ENCODE data around the gene PPP1R27.

PPP1R27 gene

DNA sequence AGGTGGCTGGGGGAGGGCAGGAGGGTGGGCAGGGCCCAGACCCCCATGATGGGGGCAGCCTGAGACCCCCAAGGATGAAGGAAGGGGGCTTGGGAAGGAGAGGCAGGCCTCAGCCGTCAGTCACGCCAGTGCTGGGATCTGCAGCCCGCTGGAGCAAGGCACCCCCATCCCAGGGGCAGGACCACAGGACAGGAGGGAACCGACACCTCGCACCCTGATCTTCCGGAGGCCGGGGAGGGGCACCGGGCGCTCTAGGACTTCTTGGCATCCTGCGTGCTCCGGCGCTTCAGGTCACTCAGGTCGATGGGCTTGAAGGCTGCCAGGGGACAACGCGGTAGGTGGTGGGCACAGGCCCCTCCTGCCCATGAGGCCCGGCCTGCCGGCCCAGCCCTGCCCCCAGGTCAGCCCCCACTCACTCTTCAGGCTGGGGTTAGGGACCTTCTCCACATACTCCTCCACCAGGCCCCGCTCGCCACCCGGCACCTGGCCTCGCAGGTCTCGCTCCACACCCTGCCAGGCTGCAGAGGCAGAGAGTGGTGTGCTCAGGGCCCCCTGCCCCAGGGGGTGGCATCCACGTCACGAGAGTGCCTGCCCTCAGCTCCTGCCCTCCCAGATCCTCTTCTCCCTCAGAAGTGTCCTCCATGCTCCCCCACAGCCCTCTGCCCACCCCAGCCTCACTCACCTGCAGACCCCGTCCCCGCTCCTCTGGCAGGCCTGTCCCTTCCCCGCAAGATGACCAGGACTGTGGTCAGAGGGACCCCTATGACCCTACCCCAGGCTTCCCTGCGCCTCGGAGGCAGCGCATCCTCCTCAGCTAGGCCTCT is 11.6 kb downstream of the PPP1R27 start:
- H3K4me1 Mint-ChIP-seq (ENCODE audit: low read depth): no peaks in the 10 kb centered on the region
- H3K36me3 Mint-ChIP-seq: peaks cover 2% of the 10 kb centered on the region
- no peaks in the 10 kb centered on the region for H3K9me3 Mint-ChIP-seq (ENCODE audit: low read depth)
- no peak overlapping the region for H3K4me3 Mint-ChIP-seq
- peaks cover 2% of the 10 kb centered on the region for H3K27me3 Mint-ChIP-seq
- H3K27ac Mint-ChIP-seq: no peak overlapping the region

- no peaks in the 10 kb centered on the region for H3K4me1 Mint-ChIP-seq (ENCODE audit: low read depth)
- H3K4me3 Mint-ChIP-seq: no peak overlapping the region
- H3K9me3 Mint-ChIP-seq (ENCODE audit: low read depth): no peaks in the 10 kb centered on the region
- peaks cover 2% of the 10 kb centered on the region for H3K27me3 Mint-ChIP-seq
- H3K36me3 Mint-ChIP-seq: peaks cover 2% of the 10 kb centered on the region
- no peak overlapping the region for H3K27ac Mint-ChIP-seq
Measured at GRCh38 chr17:81822312-81822637, 12.6 kb downstream of the PPP1R27 start.

DNA sequence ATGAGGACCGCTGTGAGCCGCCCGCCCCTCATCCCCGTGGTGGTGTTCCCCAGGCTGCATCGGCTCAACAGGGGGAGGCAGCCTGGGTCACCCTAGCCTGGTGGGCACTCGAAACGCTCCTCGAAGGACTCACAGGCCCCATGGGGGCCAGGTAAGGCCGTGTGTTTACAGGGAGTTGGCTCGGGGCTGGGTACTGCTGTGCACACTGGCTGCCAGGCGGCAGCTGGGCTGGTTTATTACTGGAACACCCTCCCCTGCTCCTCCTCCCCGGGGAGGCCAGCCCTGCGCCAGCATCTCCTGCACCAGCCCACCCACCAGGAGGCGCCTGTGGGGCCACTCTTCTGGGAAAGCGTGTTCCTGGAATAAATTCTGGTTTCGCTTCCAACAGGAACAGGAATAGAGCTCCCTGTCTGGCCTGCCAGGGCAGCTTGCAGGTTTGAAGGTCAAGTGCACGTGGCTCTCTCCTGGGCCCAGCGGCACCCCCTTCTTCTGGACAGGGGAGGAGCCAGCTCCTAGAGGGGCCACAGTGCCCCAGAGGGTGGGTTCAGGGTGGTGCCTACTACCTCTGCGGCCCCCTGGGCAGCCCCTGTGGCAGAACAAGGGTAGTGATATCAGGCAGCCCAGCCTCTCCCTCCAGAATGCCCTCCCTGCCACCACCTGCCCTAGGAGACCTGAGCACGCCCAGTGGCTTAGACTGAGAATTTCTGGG is 13.1 kb downstream of the PPP1R27 start:
- H3K9me3 Mint-ChIP-seq (ENCODE audit: low read depth): no peaks in the 10 kb centered on the region
- H3K4me3 Mint-ChIP-seq: no peak overlapping the region
- H3K27me3 Mint-ChIP-seq: peaks cover 4% of the 10 kb centered on the region
- H3K4me1 Mint-ChIP-seq (ENCODE audit: low read depth): no peaks in the 10 kb centered on the region
- H3K36me3 Mint-ChIP-seq: peaks cover 2% of the 10 kb centered on the region
- no peak overlapping the region for H3K27ac Mint-ChIP-seq

DNA sequence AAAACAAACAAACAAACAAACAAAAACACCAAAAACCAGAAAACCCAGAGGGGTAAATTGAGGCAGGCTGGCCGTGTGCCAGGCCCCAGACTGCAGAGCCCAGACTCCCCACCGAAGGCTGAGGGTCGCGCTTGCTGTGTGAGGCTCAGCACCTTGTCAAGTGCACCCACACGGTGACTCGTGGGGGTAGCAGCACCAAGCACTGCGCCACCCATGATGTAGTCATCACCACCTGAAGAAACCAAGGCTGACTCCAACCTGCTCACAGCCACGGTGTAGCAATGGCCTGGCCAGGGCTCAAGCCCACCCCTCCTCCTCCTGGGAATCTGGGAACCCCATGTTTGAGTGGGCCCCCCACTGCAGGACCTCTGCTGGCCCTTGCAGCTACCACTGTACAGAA is 13.7 kb downstream of the PPP1R27 start:
- Mint-ChIP-seq H3K27me3 (peaks cover 5% of the 10 kb centered on the region), H3K9me3 (ENCODE audit: low read depth) (no peaks in the 10 kb centered on the region)

DNA sequence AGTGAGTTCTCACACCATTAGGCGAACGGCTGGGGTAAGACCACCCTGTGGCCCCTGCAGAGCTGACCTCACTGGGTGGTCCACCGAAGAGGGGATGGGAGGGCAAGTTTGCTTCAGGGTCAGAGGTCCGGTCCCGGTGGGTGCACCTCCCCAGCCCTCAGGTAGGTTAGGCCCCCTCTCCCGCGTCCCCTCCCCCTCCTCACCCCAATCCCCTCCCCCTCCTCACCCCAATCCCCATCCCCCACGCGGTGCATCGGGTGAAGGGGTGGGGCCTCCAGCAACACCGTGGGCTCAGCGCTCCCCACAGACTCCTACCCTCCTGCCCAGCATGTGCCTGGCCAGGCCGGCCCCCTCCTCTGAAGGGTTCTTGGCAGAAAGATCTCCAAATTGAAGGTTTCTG is 15.1 kb downstream of the PPP1R27 start:
- H3K4me1 Mint-ChIP-seq (ENCODE audit: low read depth): no peaks in the 10 kb centered on the region
- H3K36me3 Mint-ChIP-seq: peaks cover 2% of the 10 kb centered on the region
- no peak overlapping the region for H3K27ac Mint-ChIP-seq
- no peak overlapping the region for H3K4me3 Mint-ChIP-seq
- no peaks in the 10 kb centered on the region for H3K9me3 Mint-ChIP-seq (ENCODE audit: low read depth)
- peaks cover 7% of the 10 kb centered on the region for H3K27me3 Mint-ChIP-seq

More for the DNA sequence above, 13.7 kb downstream of the PPP1R27 start:
- Mint-ChIP-seq H3K36me3 (peaks cover 2% of the 10 kb centered on the region), H3K4me3 (no peak overlapping the region), H3K4me1 (ENCODE audit: low read depth) (no peaks in the 10 kb centered on the region), H3K27ac (no peak overlapping the region)

- Mint-ChIP-seq H3K36me3 (no peaks in the 10 kb centered on the region), H3K4me1 (ENCODE audit: low read depth) (no peaks in the 10 kb centered on the region), H3K4me3 (no peak overlapping the region), H3K27me3 (peaks cover 7% of the 10 kb centered on the region), H3K9me3 (ENCODE audit: low read depth) (no peaks in the 10 kb centered on the region), H3K27ac (no peak overlapping the region)
Measured at GRCh38 chr17:81817758-81818147, 17.1 kb downstream of the PPP1R27 start.

- Mint-ChIP-seq H3K27ac (no peak overlapping the region), H3K4me1 (ENCODE audit: low read depth) (no peaks in the 10 kb centered on the region), H3K9me3 (ENCODE audit: low read depth) (no peaks in the 10 kb centered on the region), H3K36me3 (no peaks in the 10 kb centered on the region), H3K4me3 (no peak overlapping the region), H3K27me3 (peaks cover 7% of the 10 kb centered on the region)
Measured at GRCh38 chr17:81815646-81815986, 19.2 kb downstream of the PPP1R27 start.

DNA sequence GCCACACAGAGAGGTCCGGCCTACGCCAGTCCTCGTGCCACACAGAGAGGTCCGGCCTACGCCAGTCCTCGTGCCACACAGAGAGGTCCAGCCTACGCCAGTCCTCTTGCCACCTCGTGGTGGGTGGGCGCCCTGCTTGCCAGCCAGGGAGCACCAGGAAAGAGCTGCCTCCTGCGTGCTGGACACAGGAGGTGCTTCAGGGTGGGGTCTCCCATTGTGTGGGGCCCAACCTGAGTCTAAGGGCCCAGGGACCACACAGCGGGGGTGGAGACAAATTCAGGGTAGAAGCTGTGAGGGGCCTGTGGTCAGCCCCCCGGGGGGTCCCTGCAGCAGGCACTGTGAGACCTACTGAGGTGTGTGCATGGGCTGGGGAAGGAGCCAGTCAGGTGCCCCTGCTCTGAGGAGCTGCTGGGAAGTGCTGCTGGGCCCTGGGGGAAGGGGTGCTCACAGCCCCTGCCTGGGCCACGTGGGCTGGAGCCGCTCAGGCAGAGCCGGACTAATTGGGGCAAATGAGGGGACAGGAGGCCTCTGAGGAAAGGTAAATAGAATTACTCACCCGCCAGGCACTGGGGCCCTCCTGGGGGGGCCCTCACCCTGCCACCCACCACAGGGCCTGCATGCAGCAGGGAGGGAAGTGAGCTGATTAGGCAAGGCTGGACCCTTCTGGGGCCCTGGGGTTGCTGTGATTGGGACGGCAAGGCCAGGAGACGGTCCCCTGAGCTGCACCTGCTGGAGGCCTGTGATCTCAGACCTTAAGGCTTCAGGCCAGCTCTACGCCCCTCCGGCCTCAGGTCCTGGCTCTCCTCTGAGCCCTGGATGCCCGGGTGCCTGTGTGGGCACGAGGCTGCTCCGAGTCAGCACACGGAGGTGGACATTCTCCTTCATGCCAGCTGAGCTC is 19.9 kb downstream of the PPP1R27 start:
- Mint-ChIP-seq H3K9me3 (ENCODE audit: low read depth) (no peaks in the 10 kb centered on the region), H3K27ac (no peak overlapping the region), H3K4me1 (ENCODE audit: low read depth) (no peaks in the 10 kb centered on the region), H3K27me3 (peaks cover 10% of the 10 kb centered on the region), H3K36me3 (no peaks in the 10 kb centered on the region), H3K4me3 (no peak overlapping the region)

DNA sequence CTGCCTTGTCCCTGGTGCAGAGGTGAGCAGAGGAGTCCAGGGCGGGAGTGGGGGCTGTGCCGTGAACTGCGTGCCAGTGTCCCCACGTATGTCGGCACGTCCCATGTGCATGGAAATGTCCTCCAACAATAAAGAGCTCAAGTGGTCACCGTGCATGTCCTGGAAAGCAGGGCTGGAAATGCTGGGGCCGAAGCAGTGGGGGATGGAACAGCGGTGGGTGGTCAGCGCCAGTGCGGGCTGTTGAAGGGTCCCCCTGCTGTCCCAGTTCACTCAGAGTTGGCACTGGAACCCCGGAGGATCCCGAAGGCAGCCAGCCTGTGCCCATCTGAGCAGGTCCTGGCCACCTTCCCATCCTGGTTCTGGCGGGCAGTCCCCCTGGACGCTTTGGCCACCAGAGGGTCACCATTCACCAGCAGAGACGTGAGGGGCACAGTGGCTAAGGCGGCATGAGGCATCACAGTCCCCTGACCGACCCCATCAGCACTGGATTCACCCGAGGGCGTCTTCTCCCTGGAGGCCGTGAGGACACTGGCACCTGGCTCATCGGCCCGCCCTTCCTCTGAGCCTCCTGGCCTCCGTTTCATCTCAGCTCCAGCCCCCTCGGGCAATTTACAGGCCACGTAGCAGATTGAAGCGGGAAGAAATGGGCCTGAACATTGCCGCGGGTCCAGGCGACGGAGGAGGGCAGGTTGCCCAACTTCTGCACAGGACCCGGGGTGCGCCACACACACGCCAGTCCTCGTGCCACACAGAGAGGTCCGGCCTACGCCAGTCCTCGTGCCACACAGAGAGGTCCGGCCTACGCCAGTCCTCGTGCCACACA is 20.8 kb downstream of the PPP1R27 start:
- Mint-ChIP-seq H3K36me3 (no peaks in the 10 kb centered on the region), H3K27ac (no peak overlapping the region), H3K27me3 (peaks cover 13% of the 10 kb centered on the region), H3K4me3 (no peak overlapping the region), H3K9me3 (ENCODE audit: low read depth) (no peaks in the 10 kb centered on the region), H3K4me1 (ENCODE audit: low read depth) (no peaks in the 10 kb centered on the region)

DNA sequence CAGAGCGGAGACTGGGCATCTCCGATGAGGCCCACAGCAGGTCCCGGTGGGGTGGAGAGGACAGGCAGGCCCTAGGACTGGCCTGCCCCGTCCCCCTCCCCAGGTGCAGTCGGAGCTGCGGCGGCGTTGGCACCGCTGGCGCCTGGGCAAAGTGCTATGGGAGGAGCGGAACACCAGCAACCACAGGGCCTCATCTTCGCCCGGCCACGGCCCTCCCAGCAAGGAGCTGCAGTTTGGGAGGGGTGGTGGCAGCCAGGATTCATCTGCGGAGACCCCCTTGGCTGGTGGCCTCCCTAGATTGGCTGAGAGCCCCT is 21.5 kb downstream of the PPP1R27 start:
- Mint-ChIP-seq H3K27me3 (peaks cover 13% of the 10 kb centered on the region), H3K9me3 (ENCODE audit: low read depth) (no peaks in the 10 kb centered on the region), H3K27ac (no peak overlapping the region), H3K4me1 (ENCODE audit: low read depth) (no peaks in the 10 kb centered on the region), H3K4me3 (no peak overlapping the region), H3K36me3 (no peaks in the 10 kb centered on the region)

DNA sequence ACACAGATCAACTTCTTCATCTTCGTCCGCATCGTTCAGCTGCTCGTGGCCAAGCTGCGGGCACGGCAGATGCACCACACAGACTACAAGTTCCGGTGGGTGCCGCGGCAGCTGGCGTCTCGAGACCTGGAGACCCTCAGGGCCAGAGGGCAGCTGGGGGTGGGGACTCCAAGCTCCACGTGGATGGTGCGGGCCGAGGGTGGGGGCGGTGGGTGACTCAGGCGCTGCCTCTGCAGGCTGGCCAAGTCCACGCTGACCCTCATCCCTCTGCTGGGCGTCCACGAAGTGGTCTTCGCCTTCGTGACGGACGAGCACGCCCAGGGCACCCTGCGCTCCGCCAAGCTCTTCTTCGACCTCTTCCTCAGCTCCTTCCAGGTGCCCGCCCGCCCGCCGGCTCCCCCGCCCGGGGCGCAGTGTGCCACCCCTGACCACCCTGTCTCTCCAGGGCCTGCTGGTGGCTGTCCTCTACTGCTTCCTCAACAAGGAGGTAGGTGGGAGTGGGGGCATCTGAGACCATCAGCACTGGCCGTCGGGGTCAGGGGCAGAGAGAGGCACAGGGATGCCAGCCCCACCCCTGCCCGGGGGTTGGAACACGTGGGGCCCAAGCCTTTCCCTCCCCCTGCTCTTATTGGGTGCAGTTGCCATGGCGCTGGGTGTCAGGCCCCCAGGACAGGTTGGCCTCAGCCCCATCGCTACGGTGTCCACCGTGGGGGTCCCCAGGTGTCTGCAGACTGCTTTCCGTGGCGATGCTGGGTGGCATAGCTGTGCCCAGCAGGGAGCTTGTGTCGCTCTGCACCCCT is 22.1 kb downstream of the PPP1R27 start:
- peaks cover 12% of the 10 kb centered on the region for H3K27me3 Mint-ChIP-seq
- H3K36me3 Mint-ChIP-seq: no peaks in the 10 kb centered on the region
- no peak overlapping the region for H3K4me3 Mint-ChIP-seq
- no peak overlapping the region for H3K27ac Mint-ChIP-seq
- no peaks in the 10 kb centered on the region for H3K4me1 Mint-ChIP-seq (ENCODE audit: low read depth)
- no peaks in the 10 kb centered on the region for H3K9me3 Mint-ChIP-seq (ENCODE audit: low read depth)

DNA sequence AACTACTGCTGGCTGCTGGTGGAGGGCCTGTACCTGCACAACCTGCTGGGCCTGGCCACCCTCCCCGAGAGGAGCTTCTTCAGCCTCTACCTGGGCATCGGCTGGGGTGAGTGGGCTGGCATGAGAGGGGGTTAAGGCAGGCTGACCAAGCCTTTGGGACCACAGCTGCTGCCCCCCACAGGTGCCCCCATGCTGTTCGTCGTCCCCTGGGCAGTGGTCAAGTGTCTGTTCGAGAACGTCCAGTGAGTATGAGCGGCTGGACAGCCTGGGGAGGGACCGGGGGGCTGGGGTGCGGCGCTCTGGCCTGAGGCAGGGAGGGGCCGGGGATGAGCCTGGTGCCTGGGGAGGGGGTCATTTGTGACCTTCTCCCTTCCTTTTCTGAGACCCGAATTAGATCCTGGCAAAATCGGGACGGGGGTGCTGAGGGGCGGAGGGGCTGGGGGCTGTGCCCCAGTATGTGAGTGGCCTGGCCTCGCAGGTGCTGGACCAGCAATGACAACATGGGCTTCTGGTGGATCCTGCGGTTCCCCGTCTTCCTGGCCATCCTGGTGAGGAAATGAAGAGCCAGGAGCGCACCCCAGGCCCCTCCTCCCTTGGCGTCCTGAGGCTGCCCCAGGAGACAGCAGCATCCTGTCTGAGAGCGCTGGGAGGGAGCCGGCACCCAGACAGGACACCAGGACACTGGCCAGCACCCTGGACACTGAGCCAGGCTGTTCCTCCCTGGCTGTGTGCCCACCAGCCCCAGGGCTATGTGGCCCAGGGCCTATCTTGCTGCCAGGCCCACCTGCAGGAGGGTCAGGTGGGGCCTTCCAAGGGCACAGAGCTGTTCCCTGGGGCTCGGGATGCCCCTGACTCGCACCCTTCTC is 22.9 kb downstream of the PPP1R27 start:
- Mint-ChIP-seq H3K4me1 (ENCODE audit: low read depth) (no peaks in the 10 kb centered on the region), H3K9me3 (ENCODE audit: low read depth) (no peaks in the 10 kb centered on the region), H3K27ac (no peak overlapping the region), H3K4me3 (no peak overlapping the region), H3K36me3 (no peaks in the 10 kb centered on the region), H3K27me3 (peaks cover 12% of the 10 kb centered on the region)

DNA sequence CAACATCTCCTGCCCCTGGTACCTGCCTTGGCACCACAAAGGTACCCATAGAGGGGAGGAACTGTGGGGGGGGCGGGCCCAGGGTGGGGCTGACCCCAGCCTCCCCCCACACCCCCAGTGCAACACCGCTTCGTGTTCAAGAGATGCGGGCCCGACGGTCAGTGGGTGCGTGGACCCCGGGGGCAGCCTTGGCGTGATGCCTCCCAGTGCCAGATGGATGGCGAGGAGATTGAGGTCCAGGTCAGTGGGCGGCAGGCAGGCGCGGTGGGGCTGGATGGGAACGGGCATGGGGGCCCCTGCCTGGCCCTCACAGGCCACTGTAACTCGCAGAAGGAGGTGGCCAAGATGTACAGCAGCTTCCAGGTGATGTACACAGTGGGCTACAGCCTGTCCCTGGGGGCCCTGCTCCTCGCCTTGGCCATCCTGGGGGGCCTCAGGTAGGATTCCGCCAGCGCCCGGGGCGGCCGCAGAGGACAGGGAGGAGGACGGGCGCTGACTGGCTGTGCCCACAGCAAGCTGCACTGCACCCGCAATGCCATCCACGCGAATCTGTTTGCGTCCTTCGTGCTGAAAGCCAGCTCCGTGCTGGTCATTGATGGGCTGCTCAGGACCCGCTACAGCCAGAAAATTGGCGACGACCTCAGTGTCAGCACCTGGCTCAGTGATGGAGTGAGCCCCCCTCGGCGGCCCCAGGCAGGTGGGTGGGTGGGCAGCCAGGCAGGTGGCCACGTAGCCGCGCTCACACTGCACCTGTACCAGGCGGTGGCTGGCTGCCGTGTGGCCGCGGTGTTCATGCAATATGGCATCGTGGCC is 23.8 kb downstream of the PPP1R27 start:
- Mint-ChIP-seq H3K27ac (no peak overlapping the region), H3K36me3 (no peaks in the 10 kb centered on the region), H3K4me1 (ENCODE audit: low read depth) (no peaks in the 10 kb centered on the region), H3K9me3 (ENCODE audit: low read depth) (no peaks in the 10 kb centered on the region), H3K4me3 (no peak overlapping the region), H3K27me3 (peaks cover 8% of the 10 kb centered on the region)
